Right lobe of liver (tissue), 4 donors: ENCODE data around the gene YTHDF1.

ENCODE experiments used
- POLR2A ChIP-seq: fragments of 450-650 bp; IDR thresholded peaks from one replicate; pipeline ENCODE4 v1.6.1; 2017; ENCODE audit warnings: antibody characterized with exemption, mild to moderate bottlenecking
- TF ChIP-seq, protein P1 (sequence below), 4 donors: fragments of 200-600 bp in 3 of 4; fragments of 450-650 bp in 1 of 4; IDR thresholded peaks; one replicate each; pipeline versions ENCODE4 v1.5.1 to v1.8.0; 2016 to 2022; ENCODE audit warnings: antibody characterized with exemption in 4 of 4, mild to moderate bottlenecking in 2 of 4
- donor health status: DM: no; HTN: no; CAD: no.
- donor health status: DM: no; HTN: no; CAD: no.
- donor health status: DM: no; HTN: yes; CAD: no.

DNA sequence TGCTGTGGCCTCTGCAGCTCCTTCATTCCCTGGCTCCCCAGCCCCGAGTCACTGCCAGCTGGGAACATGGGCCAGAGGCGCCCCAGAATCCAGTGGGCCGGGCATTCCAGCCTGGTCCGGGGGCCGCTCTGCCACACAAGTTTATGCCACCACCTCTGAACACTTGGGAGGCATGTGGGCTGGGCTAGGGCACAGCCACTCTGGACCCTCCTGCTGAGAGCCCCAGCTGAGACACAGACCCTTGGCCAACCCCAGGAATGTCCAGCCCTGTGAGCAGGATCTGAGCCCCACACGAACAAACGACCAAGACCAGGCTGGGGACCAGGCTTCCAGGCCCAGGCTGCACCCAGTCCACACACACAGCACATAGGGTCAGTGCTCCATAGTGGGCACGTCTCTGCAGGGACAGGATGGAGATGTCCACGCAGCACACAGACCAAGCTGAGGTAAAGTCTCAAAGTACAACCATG, 33.0 kb downstream of the YTHDF1 start:
- TF ChIP-seq POLR2A = no peak
- TF ChIP-seq, protein P1, sequence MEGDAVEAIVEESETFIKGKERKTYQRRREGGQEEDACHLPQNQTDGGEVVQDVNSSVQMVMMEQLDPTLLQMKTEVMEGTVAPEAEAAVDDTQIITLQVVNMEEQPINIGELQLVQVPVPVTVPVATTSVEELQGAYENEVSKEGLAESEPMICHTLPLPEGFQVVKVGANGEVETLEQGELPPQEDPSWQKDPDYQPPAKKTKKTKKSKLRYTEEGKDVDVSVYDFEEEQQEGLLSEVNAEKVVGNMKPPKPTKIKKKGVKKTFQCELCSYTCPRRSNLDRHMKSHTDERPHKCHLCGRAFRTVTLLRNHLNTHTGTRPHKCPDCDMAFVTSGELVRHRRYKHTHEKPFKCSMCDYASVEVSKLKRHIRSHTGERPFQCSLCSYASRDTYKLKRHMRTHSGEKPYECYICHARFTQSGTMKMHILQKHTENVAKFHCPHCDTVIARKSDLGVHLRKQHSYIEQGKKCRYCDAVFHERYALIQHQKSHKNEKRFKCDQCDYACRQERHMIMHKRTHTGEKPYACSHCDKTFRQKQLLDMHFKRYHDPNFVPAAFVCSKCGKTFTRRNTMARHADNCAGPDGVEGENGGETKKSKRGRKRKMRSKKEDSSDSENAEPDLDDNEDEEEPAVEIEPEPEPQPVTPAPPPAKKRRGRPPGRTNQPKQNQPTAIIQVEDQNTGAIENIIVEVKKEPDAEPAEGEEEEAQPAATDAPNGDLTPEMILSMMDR (IDR thresholded peaks at IDR 0.05) = no peak
